HG03060 (cell line): Measurements from ENCODE around the gene DDX11.
"Not testable (repeated sequence)": the region's sequence is repeated elsewhere in the genome, so short reads cannot be mapped to it uniquely, and the experiment has no call there.

ENCODE experiments used
- ATAC-seq: cut with Tn5 transposase; IDR thresholded peaks from one replicate; pipeline ENCODE4 v1.9.1; 2021; ENCODE audit warnings: low read depth, moderate number of reproducible peaks; ENCODE audit not compliant: unreplicated experiment

Gene DDX11

DNA sequence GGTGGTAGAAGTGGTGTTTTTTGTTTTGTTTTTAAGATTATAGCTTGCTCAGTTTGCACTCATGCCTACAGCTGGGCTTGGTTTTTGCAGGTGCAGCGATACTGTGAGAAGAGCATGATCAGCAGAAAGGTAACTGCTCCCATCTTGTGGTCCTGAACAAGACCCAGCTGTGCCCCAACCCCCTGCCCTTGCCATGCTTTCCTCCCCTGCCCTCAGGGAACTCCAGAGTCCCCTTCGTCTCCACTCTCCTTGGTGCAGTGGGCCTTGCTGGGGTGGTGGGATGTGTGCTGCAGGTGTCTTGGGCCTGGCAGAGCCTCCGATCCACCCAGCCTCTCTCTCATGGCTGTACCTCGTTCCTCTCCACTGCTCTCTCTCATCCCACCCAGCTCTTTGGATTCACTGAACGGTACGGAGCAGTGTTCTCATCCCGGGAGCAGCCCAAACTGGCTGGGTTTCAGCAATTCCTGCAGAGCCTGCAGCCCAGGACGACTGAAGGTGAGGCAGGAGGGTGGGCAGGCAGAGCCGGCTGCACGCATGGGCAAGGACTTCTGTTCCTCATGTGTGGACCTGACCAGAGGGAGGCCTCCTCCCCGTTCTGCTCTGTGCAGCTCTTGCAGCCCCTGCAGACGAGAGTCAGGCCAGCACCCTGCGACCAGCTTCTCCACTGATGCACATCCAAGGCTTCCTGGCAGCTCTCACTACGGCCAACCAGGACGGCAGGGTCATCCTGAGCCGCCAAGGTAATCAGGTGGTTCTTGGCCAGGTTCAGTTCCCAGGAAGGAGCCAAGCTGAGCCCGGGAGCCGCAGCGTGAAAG, 22.8 kb downstream of the DDX11 start:
- ATAC-seq = not testable (repeated sequence)

DNA sequence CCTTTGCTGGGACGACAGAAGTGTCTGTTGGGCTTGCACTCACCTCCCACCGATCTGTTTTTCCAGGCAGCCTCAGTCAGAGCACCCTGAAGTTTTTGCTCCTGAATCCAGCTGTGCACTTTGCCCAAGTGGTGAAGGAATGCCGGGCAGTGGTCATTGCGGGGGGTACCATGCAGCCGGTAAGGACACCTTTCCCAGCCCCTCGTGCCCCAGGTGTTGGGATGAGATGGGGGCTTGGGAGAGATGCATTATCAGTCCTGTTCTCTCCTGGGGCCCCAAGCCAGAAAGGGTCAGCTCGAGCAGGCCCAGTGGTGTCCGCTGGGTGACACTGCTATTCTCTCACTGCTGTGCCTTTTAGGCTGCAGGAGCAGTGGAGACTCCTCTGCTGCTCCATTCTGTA, 24.2 kb downstream of the DDX11 start:
- ATAC-seq = not testable (repeated sequence)

DNA sequence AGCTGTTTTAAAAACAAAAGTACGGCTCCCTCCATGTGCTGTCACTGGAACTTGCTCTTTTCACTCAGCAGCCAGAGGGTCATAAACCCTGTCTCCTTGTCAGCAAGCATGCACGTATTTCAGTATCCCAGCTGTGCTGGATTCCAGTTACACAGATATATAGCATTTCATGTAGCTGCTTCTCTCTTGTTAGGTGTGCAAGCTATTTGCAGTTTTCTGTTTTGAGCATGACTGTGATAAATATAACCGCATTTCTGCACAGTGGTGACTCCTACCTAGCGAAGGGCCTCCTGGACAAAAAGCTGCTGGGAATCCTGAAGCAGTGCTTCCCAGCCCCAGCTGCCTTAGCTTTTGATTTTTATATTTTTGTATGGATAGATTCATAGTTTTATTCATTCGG, 24.7 kb downstream of the DDX11 start:
- not testable (repeated sequence) for ATAC-seq

DNA sequence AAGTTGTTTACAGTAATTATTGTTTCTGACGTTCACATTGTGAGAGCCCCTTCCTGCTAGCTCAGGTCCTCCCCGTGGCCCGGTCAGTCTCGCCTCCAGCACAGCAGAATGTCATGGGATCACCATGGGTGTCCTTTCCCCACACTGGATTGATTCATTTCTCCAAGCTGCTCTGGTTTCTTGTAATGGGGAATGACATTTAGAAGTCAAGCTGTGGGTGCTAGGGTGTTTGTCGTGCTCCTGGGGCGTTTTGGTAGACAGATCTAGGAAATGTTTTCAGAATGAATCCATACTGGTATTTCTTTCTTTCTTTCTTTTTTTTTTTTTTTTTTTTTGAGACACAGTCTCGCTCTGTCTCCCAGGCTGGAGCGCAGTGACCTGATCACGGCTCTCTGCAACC, 25.1 kb downstream of the DDX11 start:
- not testable (repeated sequence) for ATAC-seq

DNA sequence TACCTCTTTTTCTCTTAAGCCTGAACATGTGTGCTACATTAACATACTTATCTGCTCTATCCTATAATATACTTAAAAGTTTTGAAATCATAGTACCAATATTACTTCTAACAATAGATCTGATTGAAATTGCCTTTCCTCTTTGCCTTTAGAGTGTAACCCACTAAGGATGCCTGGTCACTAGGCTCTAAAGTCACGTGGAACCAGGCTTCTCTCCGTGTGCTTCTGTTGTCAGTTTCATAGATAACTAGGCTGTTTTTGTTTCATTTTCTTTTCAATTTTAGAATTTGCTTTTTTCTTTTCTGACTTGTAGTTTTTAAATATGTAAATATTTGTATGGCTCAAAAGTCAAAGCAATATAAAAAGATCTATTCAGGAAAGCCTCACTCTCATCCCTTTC, 25.8 kb downstream of the DDX11 start:
- not testable (repeated sequence) for ATAC-seq

DNA sequence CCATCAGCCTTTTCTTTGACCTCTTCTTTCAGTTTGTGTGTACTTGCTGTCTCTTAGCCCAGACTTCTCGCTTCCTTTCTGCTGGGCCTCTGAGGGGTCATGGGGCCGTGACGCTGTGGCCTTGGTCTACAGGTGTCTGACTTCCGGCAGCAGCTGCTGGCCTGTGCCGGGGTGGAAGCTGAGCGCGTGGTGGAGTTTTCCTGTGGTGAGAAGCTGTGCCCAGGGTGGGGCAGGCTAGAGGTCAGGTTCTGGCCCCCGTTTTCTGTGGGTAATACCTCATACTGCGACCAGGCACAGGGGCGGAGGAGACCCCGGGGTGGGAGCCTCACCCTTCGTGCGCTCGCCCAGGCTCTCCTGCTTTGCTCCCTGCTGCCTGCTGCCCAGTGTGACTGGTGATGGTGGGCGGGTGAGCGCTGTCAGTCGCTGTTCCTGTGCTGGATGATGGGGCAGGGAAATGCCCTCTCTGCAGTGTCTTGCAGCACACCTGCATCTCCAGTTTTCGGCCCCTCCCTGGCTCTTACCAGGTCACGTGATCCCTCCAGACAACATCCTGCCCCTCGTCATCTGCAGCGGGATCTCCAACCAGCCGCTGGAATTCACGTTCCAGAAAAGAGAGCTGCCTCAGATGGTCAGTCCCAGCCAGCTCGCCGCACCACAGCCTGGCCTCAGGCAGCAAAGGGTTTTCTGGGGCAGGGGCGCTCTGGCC, 27.0 kb downstream of the DDX11 start:
- not testable (repeated sequence) for ATAC-seq

DNA sequence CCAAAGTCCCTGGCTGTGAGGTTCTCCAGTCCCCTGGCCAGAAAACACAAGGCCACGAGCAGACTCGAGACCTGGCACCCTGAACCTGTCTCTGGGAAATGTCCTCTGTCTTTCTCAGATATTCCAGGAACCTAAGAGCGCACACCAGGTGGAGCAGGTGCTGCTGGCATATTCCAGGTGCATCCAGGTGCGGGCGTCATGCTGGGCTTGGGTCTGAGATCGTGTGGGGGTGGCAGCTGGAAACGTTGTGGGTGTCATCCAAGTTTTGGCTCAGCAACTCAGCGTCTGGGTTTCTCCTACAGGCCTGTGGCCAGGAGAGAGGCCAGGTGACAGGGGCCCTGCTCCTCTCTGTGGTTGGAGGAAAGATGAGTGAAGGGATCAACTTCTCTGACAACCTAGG, 28.5 kb downstream of the DDX11 start:
- not testable (repeated sequence) for ATAC-seq

DNA sequence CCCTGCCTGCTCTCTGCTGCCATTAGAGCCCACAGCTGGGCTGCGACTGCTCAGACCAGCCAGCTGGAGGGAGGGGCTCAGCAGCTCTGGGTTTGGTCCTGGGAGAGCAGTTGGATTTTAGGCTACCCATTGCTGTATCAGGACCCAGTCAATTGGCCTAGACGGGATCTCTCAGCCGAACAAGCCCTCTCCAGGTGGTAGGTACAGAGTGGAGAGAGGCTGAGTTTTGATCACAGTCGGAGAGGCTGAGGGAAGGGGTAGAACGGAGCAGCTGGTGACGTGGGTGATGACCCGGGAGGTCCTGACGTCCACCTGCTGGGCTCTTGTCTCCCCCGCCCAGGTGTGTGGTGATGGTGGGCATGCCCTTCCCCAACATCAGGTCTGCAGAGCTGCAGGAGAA, 28.9 kb downstream of the DDX11 start:
- not testable (repeated sequence) for ATAC-seq

DNA sequence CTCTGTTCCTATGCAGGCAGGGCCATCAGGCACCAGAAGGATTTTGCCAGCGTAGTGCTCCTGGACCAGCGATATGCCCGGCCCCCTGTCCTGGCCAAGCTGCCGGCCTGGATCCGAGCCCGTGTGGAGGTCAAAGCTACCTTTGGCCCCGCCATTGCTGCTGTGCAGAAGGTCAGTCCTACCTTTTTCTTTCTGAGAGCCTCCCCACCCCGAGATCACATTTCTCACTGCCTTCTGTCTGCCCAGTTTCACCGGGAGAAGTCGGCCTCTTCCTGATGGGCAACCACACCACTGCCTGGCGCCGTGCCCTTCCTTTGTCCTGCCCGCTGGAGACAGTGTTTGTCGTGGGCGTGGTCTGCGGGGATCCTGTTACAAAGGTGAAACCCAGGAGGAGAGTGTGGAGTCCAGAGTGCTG, 29.9 kb downstream of the DDX11 start:
- ATAC-seq = not testable (repeated sequence)

DNA sequence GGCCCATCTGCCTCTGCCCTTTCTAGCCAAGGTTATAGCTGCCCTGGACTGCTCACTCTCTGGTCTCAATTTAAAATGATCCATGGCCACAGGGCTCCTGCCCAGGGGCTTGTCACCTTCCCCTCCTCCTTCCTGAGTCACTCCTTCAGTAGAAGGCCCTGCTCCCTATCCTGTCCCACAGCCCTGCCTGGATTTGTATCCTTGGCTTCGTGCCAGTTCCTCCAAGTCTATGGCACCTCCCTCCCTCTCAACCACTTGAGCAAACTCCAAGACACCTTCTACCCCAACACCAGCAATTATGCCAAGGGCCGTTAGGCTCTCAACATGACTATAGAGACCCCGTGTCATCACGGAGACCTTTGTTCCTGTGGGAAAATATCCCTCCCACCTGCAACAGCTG, 30.6 kb downstream of the DDX11 start:
- not testable (repeated sequence) for ATAC-seq

DNA sequence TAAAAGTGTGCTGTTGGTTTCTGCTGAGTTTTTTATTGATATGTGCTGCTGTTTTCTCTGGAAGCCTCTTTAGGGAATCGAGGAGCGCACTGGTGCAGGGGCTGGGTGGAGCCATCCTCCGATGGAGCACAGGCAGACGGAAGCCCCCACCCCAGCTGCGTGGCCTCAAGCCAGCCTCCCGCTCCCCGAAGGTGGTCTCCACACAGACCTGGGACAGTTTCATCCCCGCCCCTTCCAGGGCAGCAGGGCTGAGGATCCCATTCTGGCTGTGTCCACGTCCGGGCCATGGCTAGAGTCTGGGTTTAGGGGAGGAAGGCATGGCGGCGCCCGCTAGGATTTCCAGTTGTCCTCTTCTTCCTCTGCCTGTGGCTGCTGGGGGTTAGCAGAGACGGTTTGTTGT, 31.1 kb downstream of the DDX11 start:
- not testable (repeated sequence) for ATAC-seq

DNA sequence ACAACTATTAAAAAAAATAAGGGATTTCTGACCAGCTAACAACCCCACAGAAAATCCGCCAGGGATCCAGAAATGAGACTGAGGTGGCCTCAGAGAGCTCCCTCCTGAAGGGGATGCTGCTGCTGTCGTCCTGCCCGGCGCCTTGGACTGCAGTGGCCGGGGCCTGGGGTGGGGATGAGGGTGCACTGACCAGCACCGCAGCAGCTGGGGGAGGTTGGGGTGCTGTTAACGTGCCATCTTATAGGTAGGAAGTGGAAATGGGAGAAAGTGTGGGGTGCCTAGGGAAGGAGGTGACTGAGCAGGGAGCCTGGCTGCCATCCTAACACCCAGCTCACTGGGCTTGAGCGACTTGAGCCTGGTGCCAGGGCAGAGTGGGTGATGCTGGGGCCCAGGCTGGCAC, 32.0 kb downstream of the DDX11 start:
- ATAC-seq = no peak

DNA sequence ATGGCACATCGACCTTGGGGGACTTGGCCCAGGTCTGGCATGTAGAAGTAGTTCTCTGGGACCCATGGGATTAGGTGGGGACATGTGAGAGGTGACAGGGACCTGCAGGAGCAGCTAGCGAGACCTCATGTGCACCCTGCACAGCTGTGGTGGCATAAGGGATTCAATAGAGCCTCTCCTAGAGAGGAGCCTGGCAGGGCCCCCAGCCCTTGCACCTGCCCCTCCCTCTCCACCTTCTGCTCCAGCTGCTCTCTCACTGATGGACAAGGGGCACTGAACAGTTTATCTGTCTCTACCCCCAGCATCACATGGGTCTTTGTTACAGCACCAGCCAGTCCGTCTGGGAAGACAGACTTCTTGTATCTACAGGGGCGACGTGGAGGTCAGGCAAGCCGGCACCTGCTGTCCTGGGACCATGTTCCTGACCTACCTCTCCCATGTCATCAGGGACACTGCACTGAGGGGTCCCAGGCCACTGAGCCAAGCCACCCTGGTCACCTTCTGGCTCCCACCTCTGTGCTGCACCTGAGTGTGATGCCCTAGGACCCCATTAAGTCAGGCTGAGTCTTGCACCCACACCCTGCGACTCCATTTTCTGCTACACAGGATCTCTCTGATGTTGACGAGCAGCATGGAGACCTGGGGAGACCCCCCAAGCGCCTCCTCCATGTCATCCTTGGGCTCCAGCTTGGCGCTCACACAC, 32.6 kb downstream of the DDX11 start:
- ATAC-seq = no peak

DNA sequence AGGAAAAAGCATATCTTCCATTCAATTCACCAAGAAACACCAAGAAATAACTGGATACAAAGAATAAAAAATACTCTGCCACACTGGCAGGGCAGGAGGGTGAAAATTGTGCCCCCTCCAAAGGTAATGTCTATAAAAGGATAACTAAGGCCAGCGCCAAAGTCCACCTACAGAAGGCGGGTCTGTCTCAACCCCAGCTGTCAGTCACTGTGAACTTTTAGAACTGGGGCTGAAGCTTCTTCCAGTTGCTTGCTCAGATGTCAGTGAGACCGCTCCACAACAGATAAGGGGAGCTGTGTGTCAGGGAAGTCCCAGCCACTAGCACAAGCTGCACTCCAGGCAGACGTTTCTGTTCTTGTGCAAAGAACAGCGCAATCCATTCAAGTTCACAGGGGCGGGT, 36.1 kb downstream of the DDX11 start:
- ATAC-seq = not testable (repeated sequence)

DNA sequence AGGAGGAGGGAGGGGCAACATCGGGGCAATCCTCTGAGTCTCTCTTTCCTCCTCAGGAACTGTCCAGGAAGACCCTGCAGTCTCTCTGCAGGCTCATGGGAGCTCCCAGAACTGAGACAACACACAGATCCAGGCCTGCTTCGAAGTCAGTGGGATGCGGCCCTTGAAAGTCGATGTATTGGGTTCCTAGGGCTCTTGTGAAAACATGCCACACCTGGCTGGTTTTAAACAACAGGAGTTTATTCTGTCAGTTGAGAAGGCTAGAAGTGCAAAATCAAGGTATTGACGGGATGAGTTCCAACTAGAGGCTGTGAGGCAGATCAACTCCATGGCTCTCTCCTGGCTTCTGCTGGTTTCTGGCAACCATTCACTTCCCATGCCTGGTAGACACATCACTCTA, 36.6 kb downstream of the DDX11 start:
- ATAC-seq = not testable (repeated sequence)

DNA sequence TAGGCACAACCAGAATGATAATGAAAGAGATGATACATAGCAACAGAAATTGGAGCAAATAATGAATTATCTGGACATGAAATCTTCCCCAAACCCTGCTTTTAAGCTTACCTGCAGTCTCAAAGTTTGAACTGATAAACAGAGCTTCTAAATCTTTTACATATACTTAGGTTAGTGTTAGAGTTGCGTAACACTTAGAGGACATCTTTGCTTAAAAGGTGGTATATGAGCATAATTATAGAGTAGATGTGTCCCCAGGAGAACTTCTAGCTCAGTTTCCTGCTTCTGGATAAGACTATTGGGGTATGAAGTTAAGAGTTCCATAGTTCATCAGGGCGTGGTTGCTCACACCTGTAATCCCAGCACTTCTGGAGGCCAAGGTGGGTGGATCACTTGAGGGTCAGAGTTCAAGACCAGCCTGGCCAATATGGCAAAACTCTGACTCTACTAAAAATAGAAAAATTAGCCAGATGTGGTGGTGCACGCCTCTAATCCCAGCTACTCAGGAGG, 41.5 kb downstream of the DDX11 start:
- ATAC-seq = not testable (repeated sequence)

DNA sequence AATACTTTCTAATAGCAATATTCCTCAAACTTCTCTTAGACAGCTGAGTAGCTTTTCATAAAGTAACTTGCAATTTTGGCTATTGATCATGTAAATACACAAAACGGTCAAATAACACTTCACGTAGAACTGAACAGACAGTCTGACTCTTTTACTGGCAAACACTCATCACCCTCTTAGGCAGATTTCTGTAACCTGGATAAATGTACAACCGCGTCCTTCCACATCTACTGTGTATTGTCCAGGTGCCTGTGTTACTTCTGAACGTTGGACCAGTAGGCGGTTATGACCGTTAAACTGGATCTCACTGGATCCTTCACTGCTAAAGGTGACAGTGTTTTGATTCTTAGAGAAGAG, 43.2 kb downstream of the DDX11 start:
- ATAC-seq = not testable (repeated sequence)

DNA sequence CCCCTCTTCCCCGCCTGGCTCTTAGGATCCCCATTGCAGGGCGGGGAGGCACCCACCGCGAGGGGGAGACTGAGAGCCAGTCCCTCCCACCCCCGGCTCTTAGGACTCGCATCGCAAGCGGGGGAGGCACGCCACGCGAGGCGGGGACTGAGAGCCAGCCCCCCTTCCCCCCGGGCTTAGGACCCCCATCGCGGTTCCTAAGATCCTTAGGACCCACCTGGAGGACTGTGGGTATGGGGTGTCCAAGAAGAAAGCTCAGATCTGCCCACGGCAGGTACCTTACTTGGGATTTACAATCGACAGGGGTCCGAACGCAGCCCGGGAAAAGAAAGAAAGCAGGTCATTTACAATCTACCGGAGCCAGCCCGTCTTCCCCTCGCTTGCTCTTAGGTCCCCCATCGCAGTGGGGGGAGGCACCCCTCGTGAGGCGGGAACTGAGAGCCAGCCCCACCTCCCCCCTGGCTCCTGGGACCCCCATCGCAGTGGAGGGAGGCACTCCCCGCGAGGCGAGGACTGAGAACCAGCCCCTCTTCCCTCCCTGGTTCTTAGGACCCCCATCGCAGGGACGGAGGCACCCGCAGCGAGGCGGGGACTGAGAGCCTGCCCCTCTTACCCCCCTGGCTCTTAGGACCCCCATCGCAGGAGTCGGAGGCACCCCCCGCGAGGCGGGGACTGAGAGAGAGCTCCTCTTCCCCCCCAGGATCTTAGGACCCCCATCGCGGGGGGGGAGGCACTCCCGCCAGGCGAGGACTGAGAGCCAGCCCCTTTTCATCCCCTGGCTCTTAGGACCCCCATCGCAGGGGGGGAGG, 43.7 kb downstream of the DDX11 start:
- no peak for ATAC-seq

DNA sequence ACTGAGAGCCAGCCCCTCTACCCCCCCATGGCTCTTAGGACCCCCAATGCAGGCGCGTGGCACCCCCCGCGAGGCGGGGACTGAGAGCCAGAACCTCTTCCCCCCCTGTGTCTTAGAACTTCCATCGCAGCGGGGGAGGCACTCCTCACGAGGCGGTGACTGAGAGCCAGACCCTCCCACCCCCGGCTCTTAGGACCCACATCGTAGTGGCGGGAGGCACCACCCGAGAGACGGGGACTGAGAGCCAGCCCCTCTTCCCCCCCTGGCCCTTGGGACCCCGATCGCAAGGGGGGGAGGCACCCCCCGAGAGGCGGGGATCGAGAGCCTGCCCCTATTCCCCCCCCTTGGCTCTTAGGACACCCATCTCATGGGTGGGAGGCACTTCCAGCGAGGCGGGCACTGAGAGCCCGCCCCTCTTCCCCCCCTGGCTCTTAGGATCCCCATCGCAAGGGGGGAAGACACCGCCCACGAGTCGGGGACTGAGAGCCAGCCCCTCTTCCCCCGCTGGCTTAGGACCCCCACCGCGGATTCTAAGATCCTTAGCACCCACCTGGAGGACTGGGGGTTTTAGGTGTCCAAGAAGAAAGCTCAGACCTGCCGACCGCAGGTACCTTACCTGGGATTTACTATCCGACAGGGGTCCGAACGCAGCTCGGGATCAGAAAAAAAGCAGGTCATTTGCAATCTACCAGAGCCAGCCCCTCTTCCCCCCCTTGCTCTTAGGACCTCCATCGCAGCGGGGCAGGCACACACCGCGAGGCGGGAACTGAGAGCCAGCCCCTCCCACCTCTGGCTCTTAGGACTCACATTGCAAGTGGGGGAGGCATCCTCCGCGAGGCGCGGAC, 44.9 kb downstream of the DDX11 start:
- ATAC-seq = no peak
